ENCODE results near the gene SLC7A5. TPM values are rescaled to one million over a fixed set of nuclear protein-coding genes. Genes with fewer than 3 reads are reported as not detected.
A peak's percentile ranks its signal among the peaks of the same experiment; 100 is the strongest.
"Not testable (repeated sequence)": the region's sequence is repeated elsewhere in the genome, so short reads cannot be mapped to it uniquely, and the experiment has no call there.

SLC7A5 gene
- total and polyA plus RNA-seq, 2 of the 13 experiments (the other 11 are each of a cell fraction or from before 2014, with no cell fraction given) = 79.6 to 155 TPM

DNA sequence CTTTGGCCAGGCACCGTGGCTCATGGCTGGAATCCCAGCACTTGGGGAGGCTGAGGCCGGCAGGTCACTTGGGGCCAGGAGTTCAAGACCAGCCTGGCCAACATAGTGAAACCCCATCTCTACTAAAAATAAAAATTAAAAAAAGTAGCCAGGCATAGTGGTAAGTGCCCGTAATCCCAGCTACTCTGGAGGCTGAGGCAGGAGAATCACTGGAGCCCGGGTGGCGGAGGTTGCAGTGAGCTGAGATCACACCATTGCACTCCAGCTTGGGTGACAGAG is 43.5 kb downstream of the SLC7A5 start:
- intact Hi-C loops (cut with micrococcal nuclease; ENCODE audit: unreplicated experiment) = loop anchor here (1.0 to 5.0 kb wide), 2 partner anchors 45 to 48 kb away; no protein-coding TSS in a partner anchor
- POLR2A ChIA-PET = interaction anchor here (0.9 to 2.5 kb wide), 4 partner anchors 16 to 46 kb away, joined by 3 to 10 read pairs (median 6); no protein-coding TSS in a partner anchor
- H3K36me3 ChIP-seq (replicated peaks in 1 of 2; ENCODE audit: control insufficient read depth in 1 of 2, insufficient read depth in 2 of 2, low read length in 2 of 2); H2AFZ ChIP-seq (ENCODE audit: low read length); in situ Hi-C loops (cut with HindIII; ENCODE audit: extremely low pct_ligation_motif_present, low pct_unique_long_range_greater_than_20kb); H3K4me2 ChIP-seq (ENCODE audit: low read depth, low read length); H4K20me1 ChIP-seq (ENCODE audit: insufficient read depth, low read length); H3K4me3 ChIP-seq (replicated peaks in 1 of 3; ENCODE audit: insufficient read depth in 1 of 3, low read depth in 2 of 3, low read length in 3 of 3); H3K27ac ChIP-seq (ENCODE audit: extremely low read length, insufficient read depth, low read length); FAIRE-seq; H3K79me2 ChIP-seq (ENCODE audit: insufficient read depth, low read length); H3K9ac ChIP-seq (ENCODE audit: insufficient read depth, low read depth, low read length); BruUV-seq (replicated peaks); H3K9me3 ChIP-seq (ENCODE audit: low read length); CTCF ChIA-PET (ENCODE audit: low intra/inter-chr PET ratio, low total read pairs); ATAC-seq; DNase-seq (ENCODE audit: low spot score): not testable (repeated sequence)
- TF ChIP-seq, protein P1, sequence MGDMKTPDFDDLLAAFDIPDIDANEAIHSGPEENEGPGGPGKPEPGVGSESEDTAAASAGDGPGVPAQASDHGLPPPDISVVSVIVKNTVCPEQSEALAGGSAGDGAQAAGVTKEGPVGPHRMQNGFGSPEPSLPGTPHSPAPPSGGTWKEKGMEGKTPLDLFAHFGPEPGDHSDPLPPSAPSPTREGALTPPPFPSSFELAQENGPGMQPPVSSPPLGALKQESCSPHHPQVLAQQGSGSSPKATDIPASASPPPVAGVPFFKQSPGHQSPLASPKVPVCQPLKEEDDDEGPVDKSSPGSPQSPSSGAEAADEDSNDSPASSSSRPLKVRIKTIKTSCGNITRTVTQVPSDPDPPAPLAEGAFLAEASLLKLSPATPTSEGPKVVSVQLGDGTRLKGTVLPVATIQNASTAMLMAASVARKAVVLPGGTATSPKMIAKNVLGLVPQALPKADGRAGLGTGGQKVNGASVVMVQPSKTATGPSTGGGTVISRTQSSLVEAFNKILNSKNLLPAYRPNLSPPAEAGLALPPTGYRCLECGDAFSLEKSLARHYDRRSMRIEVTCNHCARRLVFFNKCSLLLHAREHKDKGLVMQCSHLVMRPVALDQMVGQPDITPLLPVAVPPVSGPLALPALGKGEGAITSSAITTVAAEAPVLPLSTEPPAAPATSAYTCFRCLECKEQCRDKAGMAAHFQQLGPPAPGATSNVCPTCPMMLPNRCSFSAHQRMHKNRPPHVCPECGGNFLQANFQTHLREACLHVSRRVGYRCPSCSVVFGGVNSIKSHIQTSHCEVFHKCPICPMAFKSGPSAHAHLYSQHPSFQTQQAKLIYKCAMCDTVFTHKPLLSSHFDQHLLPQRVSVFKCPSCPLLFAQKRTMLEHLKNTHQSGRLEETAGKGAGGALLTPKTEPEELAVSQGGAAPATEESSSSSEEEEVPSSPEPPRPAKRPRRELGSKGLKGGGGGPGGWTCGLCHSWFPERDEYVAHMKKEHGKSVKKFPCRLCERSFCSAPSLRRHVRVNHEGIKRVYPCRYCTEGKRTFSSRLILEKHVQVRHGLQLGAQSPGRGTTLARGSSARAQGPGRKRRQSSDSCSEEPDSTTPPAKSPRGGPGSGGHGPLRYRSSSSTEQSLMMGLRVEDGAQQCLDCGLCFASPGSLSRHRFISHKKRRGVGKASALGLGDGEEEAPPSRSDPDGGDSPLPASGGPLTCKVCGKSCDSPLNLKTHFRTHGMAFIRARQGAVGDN (CRISPR knock-in tag; IDR thresholded peaks at IDR 0.05) = peak; percentile 1; the same call in 1 of the 2 replicates
- TF ChIP-seq ZMYM2 (CRISPR knock-in tag; IDR thresholded peaks at IDR 0.05) (peak; percentile 77; the same call in 1 of the 2 replicates), TEAD3 (CRISPR knock-in tag; optimal IDR thresholded peaks at IDR 0.05; ENCODE audit: borderline replicate concordance) (peak; percentile 14), ZMYM3 (CRISPR knock-in tag; IDR thresholded peaks at IDR 0.05) (peak; percentile 75), ZNF121 (CRISPR knock-in tag; IDR thresholded peaks at IDR 0.05) (peak; percentile 50; the same call in 1 of the 2 replicates), HDAC2 (CRISPR knock-in tag; IDR thresholded peaks at IDR 0.05) (0 out of 2 replicates have a peak, but pooled peaks have one; percentile 21)
- 56% methylated on average over 5 of the region's 5 CpGs for WGBS (ENCODE audit: low lambda C conversion rate)
- peaks cover 69% of the 10 kb centered on the region for H3K4me1 ChIP-seq (ENCODE audit: insufficient read depth, low read length)
- H3K27me3 ChIP-seq (ENCODE audit: control insufficient read depth in 1 of 2, insufficient read depth in 2 of 2, low read length in 2 of 2) = peaks cover 8 to 44% of the 10 kb centered on the region in 2 experiments
